C4-2B (cell line): ENCODE measurements around the gene PIK3R6.
"Not testable (repeated sequence)": the region's sequence is repeated elsewhere in the genome, so short reads cannot be mapped to it uniquely, and the experiment has no call there.

ENCODE experiments used
- H3K27ac ChIP-seq: fragments of 450-650 bp; 2 replicates; pipeline ENCODE4 v1.5.1; 2017
- ZFX ChIP-seq: fragments of 450-650 bp; IDR thresholded peaks from 2 replicates; pipeline ENCODE4 v1.6.1; 2017
- TF ChIP-seq, protein P1 (sequence below): fragments of 450-650 bp; conservative IDR thresholded peaks from 2 replicates; pipeline ENCODE4 v1.5.1; 2017; ENCODE audit warnings: mild to moderate bottlenecking

The PIK3R6 gene

DNA sequence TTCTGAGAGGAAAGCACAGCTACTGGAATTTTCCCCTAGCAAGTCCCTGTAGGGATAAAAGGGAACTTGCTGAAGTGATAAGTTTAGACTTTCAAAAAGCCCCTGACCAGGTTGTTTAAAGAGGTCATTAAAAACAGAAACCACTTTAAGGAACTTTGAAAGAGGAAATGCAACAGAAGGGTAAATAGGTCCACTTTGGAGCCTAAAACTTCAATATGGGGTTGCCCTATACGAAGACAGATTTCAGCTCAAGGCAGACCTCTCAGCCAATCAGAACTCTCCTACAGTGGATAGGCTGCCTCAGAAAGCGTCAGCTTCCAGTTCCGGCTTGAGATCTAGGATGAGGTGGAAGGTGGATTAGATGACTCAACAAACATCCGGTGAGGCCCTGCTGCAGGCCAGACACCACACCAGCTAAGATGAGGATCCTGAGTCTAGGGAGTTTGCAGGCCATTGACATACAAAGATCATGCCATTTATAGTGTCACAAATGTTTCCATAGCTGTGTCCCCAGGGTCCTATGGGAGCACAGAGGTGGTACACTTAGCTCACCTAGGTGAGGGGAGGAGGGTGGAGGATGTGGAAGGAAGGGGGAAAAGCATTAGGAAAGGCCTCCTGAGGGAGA lies 60.4 kb downstream of the PIK3R6 start:
- H3K27ac ChIP-seq: no peak overlapping the region

DNA sequence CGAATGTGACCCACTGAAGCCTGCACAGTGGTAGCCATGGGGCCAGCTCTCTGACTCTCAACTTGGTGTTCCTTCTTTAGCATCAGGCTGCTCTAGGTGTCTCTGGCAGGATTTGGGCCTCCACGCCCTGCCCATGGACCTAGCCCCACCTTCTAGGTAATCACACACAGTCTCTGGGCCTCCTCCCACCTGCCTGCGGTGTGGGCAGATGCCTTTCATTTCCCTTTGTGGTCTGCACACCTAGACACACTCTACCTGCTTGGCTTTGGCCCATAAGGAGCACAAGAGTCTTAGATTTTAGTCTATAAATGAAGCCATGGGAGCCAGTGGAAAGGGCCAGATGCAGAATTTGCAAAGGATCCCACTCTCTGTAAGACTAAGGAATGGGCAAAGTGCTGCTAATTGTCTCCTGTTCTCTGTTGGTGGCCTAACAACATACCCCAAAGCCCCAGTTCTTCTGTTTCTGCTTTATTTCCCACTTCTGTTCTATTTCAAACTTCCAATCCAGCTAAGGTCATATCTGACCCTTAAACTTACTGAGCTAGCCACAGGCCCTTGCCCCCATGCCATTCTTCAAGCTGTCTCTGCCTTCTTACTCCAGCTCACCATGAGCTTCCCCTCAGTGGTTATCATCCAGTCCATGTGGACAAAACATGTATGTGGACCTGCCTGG lies 61.1 kb downstream of the PIK3R6 start:
- H3K27ac ChIP-seq: no peak overlapping the region
- TF ChIP-seq, protein P1, sequence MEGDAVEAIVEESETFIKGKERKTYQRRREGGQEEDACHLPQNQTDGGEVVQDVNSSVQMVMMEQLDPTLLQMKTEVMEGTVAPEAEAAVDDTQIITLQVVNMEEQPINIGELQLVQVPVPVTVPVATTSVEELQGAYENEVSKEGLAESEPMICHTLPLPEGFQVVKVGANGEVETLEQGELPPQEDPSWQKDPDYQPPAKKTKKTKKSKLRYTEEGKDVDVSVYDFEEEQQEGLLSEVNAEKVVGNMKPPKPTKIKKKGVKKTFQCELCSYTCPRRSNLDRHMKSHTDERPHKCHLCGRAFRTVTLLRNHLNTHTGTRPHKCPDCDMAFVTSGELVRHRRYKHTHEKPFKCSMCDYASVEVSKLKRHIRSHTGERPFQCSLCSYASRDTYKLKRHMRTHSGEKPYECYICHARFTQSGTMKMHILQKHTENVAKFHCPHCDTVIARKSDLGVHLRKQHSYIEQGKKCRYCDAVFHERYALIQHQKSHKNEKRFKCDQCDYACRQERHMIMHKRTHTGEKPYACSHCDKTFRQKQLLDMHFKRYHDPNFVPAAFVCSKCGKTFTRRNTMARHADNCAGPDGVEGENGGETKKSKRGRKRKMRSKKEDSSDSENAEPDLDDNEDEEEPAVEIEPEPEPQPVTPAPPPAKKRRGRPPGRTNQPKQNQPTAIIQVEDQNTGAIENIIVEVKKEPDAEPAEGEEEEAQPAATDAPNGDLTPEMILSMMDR: no peak
- TF ChIP-seq ZFX: no peak

More for the DNA sequence above, 60.4 kb downstream of the PIK3R6 start:
- no peak for TF ChIP-seq ZFX
- TF ChIP-seq, protein P1: no peak

DNA sequence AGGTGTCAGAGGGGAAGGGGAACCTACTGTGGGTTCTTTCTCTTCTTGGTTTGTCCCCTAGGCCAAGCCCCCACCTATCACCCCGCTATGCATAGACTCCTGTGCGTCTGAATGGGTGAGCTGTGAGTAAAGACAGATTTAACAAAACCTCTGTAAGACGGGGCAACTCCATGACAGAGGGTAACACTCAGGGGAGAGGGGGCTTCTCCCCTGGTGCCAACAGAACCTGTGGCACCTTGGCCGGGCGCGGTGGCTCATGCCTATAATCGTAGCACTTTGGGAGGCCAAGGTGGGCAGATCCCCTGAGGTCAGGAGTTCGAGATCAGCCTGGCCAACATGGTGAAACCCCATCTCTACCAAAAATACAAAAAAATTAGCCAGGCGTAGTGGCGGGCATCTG lies 62.1 kb downstream of the PIK3R6 start:
- H3K27ac ChIP-seq: not testable (repeated sequence)

DNA sequence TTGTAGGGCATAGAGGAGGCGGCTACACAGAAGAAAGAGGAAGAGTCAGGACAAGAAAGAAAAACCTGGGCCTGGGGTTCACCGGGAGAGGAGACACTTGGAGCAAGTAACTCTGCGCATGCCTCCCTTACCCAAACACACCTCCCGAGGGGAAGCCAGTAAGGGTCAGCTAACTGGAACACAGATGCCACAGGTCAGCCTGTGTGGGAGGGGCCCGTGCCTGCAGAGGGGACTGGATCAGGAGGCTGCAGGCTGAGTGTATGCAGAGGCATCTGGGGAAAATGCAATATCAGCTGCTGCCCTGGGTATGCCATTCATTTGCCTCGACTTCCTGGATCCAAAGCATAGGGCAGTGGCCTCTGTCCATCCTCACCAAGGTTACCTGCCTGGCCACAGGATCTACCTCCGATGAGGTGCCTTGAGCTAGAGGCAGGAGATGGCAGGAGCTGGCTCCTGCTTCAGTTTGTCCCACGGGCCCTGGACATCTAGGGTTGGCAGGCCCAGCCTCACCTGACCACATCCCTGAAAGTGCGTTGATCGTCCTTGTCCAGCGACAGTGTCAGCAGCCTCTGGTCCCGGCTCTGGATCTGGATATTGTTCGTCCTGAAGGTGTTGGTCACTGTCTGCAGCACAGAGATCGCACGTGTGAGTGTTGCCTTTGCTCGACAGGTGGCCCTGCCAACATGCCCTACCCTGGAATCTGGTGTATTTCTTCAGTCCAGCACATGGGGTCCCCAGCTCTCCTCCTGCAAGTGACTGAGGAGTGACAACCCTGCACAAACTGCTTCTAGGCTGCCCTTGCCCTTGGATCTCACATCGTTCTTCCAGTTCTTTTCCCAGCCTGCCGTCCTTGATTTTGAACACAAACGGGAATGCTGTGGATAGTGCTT lies 63.7 kb downstream of the PIK3R6 start:
- H3K27ac ChIP-seq: no peak overlapping the region
- no peak for TF ChIP-seq ZFX
- TF ChIP-seq, protein P1: no peak

DNA sequence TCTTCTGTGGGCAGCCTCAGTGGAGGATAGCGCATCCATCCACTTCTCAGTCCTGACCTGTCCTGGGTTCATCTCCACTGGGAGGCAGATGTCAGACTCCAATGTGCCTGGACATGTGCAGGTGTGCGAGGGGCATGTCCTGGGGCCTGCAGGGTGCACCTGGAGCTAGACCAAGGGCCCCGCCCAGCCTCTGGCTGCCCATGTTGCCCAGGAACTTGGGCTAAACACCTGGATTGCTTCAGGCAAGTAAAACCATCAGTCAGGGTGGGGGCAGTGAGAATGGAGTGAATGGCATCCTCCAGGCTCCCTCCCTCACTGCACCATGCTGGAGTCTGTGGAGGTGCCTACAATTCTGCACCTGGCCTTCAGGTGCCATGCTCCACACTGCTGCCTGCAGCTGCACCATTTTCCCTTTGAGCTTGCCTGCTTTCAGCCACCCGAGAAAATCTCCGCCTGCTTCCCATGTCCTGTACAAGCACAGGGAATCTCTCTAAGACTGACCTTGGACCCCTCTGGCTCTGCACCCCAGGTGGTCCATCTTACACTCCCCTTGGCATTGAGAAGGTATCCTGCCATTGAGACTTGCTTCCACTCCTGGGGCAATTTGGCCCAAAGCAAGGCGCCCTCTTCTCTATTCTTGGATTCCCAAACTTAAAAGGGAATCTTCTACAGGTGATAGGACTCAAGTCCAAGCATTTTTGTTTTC lies 66.2 kb downstream of the PIK3R6 start:
- TF ChIP-seq, protein P1: no peak
- no peak for TF ChIP-seq ZFX
- H3K27ac ChIP-seq: no peak overlapping the region

DNA sequence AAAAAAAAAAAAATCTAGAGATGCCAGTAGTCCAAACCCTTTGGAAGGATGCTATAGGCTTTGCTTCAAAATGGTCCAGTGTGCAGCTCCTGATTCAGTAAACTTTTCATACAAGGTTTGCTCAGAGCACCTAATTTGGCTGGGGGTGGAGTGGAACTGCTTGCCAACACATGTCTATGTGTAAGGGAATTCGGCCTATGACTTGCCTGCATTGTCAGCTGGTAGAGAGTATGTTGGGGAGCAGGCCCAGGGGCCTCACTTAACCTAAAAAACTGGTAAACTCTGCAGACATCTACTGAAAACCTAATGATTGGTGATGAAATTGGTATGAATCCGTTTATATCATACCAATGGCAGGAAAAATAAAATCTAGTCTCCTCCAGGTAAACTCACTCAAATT lies 66.8 kb downstream of the PIK3R6 start:
- H3K27ac ChIP-seq: no peak overlapping the region
- TF ChIP-seq, protein P1: no peak
- TF ChIP-seq ZFX: no peak

DNA sequence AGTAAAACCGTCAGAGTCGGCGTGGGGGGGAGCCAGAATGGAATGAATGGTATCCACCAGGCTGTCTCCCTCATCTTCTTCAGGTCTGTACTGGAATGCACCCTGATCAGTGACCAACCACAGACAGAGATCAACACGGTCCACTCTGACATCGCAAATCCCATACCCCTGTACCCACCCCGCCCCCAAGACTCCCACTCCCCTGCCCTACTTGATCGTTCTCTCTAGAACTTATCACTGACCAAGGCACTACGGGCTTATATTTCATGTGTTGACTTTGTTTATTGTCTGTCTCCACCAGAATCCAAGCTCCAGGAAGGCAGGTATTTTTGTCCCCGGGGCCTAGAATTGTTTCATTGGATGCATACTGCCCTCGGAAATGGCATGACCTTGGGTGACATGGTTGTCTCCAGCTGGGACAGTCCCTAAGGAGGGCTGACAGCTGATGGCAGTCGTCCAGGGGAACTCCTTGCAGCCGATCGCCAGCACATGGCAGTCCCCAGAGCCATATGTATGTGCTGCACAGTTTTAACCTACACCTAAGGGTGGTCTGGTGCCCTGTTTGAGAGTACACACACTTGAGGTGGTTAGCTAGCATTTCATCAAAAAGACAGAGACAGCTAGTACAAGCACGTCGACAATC lies 67.8 kb downstream of the PIK3R6 start:
- no peak for TF ChIP-seq ZFX
- TF ChIP-seq, protein P1: no peak
- H3K27ac ChIP-seq: no peak overlapping the region
